ENCODE results near the gene COG2. TPM values are rescaled to one million over a fixed set of nuclear protein-coding genes. Genes with fewer than 3 reads are reported as not detected.

COG2 gene
- total RNA-seq, 1 donor from 2014 or later = 25.9 TPM

DNA sequence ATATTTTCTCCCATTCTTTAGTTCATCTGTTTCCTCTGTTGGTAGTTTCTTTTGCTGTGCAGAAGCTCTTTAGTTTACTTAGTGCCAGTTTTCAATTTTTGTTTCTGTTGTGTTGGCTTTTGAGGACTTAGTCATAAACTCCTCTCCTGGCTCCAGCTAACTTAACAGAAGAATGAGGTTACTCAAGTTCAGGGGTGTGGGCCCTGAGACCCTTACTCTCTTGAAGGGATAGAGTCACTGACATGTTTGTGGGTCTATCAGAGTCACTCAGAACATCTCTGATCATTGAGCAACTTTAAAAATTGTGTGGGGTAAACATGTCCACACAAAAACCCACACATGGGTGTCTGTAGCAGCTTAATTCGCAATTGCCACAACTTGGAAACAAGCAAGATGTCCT lies 57.4 kb downstream of the COG2 start:
- H3K4me3 ChIP-seq (ENCODE audit: insufficient read depth, low read depth, low read length) = no peak overlapping the region
- H3K4me1 ChIP-seq (ENCODE audit: insufficient read depth, low read length) = no peaks in the 10 kb centered on the region
- no peaks in the 10 kb centered on the region for H3K36me3 ChIP-seq (ENCODE audit: insufficient read depth, low read length)
- Mint-ChIP-seq H3K27me3 (ENCODE audit: low read depth, unreplicated experiment) (peaks cover 10% of the 10 kb centered on the region), H3K27ac (ENCODE audit: unreplicated experiment) (no peak overlapping the region), H3K4me1 (ENCODE audit: low read depth, unreplicated experiment) (peaks cover 2% of the 10 kb centered on the region), H3K36me3 (ENCODE audit: low read depth, unreplicated experiment) (peaks cover 8% of the 10 kb centered on the region), H3K4me3 (ENCODE audit: unreplicated experiment) (no peak overlapping the region), H3K9me3 (ENCODE audit: unreplicated experiment) (peaks cover 4% of the 10 kb centered on the region)
- no peak overlapping the region for H3K4me2 ChIP-seq (ENCODE audit: low read length)
- H3K9me3 ChIP-seq (ENCODE audit: insufficient read depth, low read depth, low read length) = no peaks in the 10 kb centered on the region
- no peak overlapping the region for H3K27ac ChIP-seq (ENCODE audit: low read depth, low read length)
- no peaks in the 10 kb centered on the region for H4K20me1 ChIP-seq (ENCODE audit: insufficient read depth, low read length)
- FAIRE-seq (no peak), DNase-seq (ENCODE audit: low read depth) (no peak)
- H2AFZ ChIP-seq (ENCODE audit: low read depth, low read length) = no peak overlapping the region
- H3K79me2 ChIP-seq (ENCODE audit: insufficient read depth, low read length) = no peaks in the 10 kb centered on the region
- H3K27me3 ChIP-seq (ENCODE audit: insufficient read depth, low read length) = peaks cover 8% of the 10 kb centered on the region
- TF ChIP-seq, protein P1, sequence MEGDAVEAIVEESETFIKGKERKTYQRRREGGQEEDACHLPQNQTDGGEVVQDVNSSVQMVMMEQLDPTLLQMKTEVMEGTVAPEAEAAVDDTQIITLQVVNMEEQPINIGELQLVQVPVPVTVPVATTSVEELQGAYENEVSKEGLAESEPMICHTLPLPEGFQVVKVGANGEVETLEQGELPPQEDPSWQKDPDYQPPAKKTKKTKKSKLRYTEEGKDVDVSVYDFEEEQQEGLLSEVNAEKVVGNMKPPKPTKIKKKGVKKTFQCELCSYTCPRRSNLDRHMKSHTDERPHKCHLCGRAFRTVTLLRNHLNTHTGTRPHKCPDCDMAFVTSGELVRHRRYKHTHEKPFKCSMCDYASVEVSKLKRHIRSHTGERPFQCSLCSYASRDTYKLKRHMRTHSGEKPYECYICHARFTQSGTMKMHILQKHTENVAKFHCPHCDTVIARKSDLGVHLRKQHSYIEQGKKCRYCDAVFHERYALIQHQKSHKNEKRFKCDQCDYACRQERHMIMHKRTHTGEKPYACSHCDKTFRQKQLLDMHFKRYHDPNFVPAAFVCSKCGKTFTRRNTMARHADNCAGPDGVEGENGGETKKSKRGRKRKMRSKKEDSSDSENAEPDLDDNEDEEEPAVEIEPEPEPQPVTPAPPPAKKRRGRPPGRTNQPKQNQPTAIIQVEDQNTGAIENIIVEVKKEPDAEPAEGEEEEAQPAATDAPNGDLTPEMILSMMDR (IDR thresholded peaks at IDR 0.05; ENCODE audit: insufficient read depth, low read depth, low read length) = no peak
- no peak for TF ChIP-seq EZH2 (IDR thresholded peaks at IDR 0.05; ENCODE audit: insufficient read depth, low read length)
- no peak overlapping the region for H3K9ac ChIP-seq (ENCODE audit: low read length)

DNA sequence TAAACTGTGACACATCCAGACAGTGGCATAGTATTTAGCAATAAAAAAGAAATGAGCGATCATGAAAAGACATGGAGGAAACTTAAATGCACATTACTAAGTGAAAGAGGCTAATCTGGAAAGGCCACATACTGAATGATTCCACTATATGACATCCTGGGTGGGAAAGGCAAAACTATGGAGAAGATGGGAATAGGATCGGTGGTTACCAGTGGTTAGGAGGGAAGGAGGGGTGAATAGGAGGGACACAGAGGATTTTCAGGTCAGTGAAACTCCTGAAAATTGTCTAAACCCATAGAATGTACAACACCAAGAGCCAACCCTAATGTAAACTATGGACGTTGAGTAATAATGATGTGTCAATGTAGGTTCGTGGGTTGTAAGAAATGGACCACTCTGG lies 57.9 kb downstream of the COG2 start:
- H3K27ac ChIP-seq (ENCODE audit: low read depth, low read length) = no peak overlapping the region
- no peak for TF ChIP-seq EZH2 (IDR thresholded peaks at IDR 0.05; ENCODE audit: insufficient read depth, low read length)
- TF ChIP-seq, protein P1 (IDR thresholded peaks at IDR 0.05; ENCODE audit: insufficient read depth, low read depth, low read length) = no peak

DNA sequence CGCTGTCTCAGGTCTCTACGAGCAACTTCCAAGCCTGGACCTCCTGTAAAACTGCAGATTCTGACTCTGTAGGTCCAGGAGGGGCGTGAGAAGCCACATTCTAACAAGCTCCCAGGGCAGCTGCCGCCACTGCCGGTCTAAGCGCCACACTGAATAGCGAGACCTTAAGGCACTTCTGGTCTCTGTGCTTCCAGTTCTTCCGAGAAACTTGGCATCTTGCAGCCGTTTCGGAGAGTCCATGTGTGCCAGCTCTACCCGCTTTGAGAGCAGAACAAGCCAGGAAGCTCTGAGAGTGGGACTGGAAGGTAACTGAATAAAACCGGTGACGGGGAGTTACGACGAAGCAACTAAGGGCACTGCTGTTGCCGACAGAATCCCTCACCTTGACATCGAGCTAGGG lies 59.2 kb downstream of the COG2 start:
- no peaks in the 10 kb centered on the region for H3K79me2 ChIP-seq (ENCODE audit: insufficient read depth, low read length)
- Mint-ChIP-seq H3K9me3 (ENCODE audit: unreplicated experiment) (peaks cover 4% of the 10 kb centered on the region), H3K27ac (ENCODE audit: unreplicated experiment) (no peak overlapping the region), H3K36me3 (ENCODE audit: low read depth, unreplicated experiment) (peaks cover 3% of the 10 kb centered on the region), H3K27me3 (ENCODE audit: low read depth, unreplicated experiment) (peaks cover 13% of the 10 kb centered on the region), H3K4me3 (ENCODE audit: unreplicated experiment) (no peak overlapping the region), H3K4me1 (ENCODE audit: low read depth, unreplicated experiment) (peaks cover 1% of the 10 kb centered on the region)
- H2AFZ ChIP-seq (ENCODE audit: low read depth, low read length) = peak overlapping the region; percentile 22
- H3K9me3 ChIP-seq (ENCODE audit: insufficient read depth, low read depth, low read length) = no peaks in the 10 kb centered on the region
- no peak for FAIRE-seq
- no peak overlapping the region for H3K9ac ChIP-seq (ENCODE audit: low read length)
- H3K4me1 ChIP-seq (ENCODE audit: insufficient read depth, low read length) = no peaks in the 10 kb centered on the region
- H3K4me3 ChIP-seq (ENCODE audit: insufficient read depth, low read depth, low read length) = no peak overlapping the region
- H3K36me3 ChIP-seq (ENCODE audit: insufficient read depth, low read length) = no peaks in the 10 kb centered on the region
- no peak for TF ChIP-seq EZH2 (IDR thresholded peaks at IDR 0.05; ENCODE audit: insufficient read depth, low read length)
- TF ChIP-seq, protein P1 (IDR thresholded peaks at IDR 0.05; ENCODE audit: insufficient read depth, low read depth, low read length) = no peak
- H4K20me1 ChIP-seq (ENCODE audit: insufficient read depth, low read length) = no peaks in the 10 kb centered on the region
- peak overlapping the region; percentile 68 for H3K4me2 ChIP-seq (ENCODE audit: low read length)
- peak; percentile 22 for DNase-seq (ENCODE audit: low read depth)
- H3K27me3 ChIP-seq (ENCODE audit: insufficient read depth, low read length) = peaks cover 8% of the 10 kb centered on the region
- H3K27ac ChIP-seq (ENCODE audit: low read depth, low read length) = no peak overlapping the region

More for the DNA sequence above, 57.9 kb downstream of the COG2 start:
- peaks cover 8% of the 10 kb centered on the region for H3K36me3 Mint-ChIP-seq (ENCODE audit: low read depth, unreplicated experiment)
- Histone ChIP-seq H2AFZ (ENCODE audit: low read depth, low read length) (no peak overlapping the region), H3K36me3 (ENCODE audit: insufficient read depth, low read length) (no peaks in the 10 kb centered on the region), H3K79me2 (ENCODE audit: insufficient read depth, low read length) (no peaks in the 10 kb centered on the region), H3K27me3 (ENCODE audit: insufficient read depth, low read length) (peaks cover 8% of the 10 kb centered on the region), H3K4me3 (ENCODE audit: insufficient read depth, low read depth, low read length) (no peak overlapping the region), H3K9ac (ENCODE audit: low read length) (no peak overlapping the region), H3K4me1 (ENCODE audit: insufficient read depth, low read length) (no peaks in the 10 kb centered on the region), H4K20me1 (ENCODE audit: insufficient read depth, low read length) (no peaks in the 10 kb centered on the region), H3K4me2 (ENCODE audit: low read length) (no peak overlapping the region), H3K9me3 (ENCODE audit: insufficient read depth, low read depth, low read length) (no peaks in the 10 kb centered on the region)
- H3K27ac Mint-ChIP-seq (ENCODE audit: unreplicated experiment) = no peak overlapping the region
- H3K27me3 Mint-ChIP-seq (ENCODE audit: low read depth, unreplicated experiment) = peaks cover 10% of the 10 kb centered on the region
- H3K4me3 Mint-ChIP-seq (ENCODE audit: unreplicated experiment) = no peak overlapping the region
- DNase-seq (ENCODE audit: low read depth) (no peak), FAIRE-seq (no peak)
- peaks cover 1% of the 10 kb centered on the region for H3K4me1 Mint-ChIP-seq (ENCODE audit: low read depth, unreplicated experiment)
- H3K9me3 Mint-ChIP-seq (ENCODE audit: unreplicated experiment) = peaks cover 4% of the 10 kb centered on the region

Measured in astrocyte (in vitro differentiated cells and primary cell).